SK-N-SH treated with all-trans-retinoic acid at 6 μM for 48 hours (cell line): ENCODE results near the gene SMIM13.

Source experiments
- ATAC-seq: fragments of 200-7000 bp; cut with Tn5 transposase; 3 replicates; pipeline ENCODE4 v1.9.1; 2020; ENCODE audit warnings: mild to moderate bottlenecking, moderate library complexity
- ARNTL ChIP-seq: fragments of 450-650 bp; formaldehyde crosslinking; IDR thresholded peaks from 2 replicates; pipeline ENCODE4 v1.5.0; 2020; ENCODE audit warnings: low read depth, mild to moderate bottlenecking, moderate library complexity, borderline replicate concordance
- BACH2 ChIP-seq: fragments of 250-450 bp; sonication (Bioruptor Pico); IDR thresholded peaks from 2 replicates; pipeline ENCODE4 v1.9.0; 2021; ENCODE audit warnings: mild to moderate bottlenecking, borderline replicate concordance
- CSDC2 ChIP-seq: fragments of 250-450 bp; sonication (Bioruptor Pico); IDR thresholded peaks from 2 replicates; pipeline ENCODE4 v1.5.0; 2020; ENCODE audit warnings: mild to moderate bottlenecking, moderate library complexity
- ESRRG ChIP-seq: fragments of 250-450 bp; sonication (Bioruptor Pico); IDR thresholded peaks from 2 replicates; pipeline ENCODE4 v1.6.1; 2021; ENCODE audit warnings: mild to moderate bottlenecking
- GLIS3 ChIP-seq: fragments of 250-450 bp; sonication (Bioruptor Pico); IDR thresholded peaks from 2 replicates; pipeline ENCODE4 v1.5.0; 2020; ENCODE audit warnings: mild to moderate bottlenecking, moderate library complexity
- OSR1 ChIP-seq: fragments of 250-450 bp; sonication (Bioruptor Pico); IDR thresholded peaks from 2 replicates; pipeline ENCODE4 v1.8.0; 2022; ENCODE audit warnings: moderate library complexity, mild to moderate bottlenecking, inconsistent platforms
- PPARA ChIP-seq: fragments of 250-450 bp; sonication (Bioruptor Pico); IDR thresholded peaks from 2 replicates; pipeline ENCODE4 v1.5.0; 2020; ENCODE audit warnings: mild to moderate bottlenecking, borderline replicate concordance
- SNAI2 ChIP-seq: fragments of 250-450 bp; sonication (Bioruptor Pico); IDR thresholded peaks from 2 replicates; pipeline ENCODE4 v1.5.0; 2020; ENCODE audit warnings: mild to moderate bottlenecking, moderate library complexity
- TOX ChIP-seq: fragments of 250-450 bp; sonication (Bioruptor Pico); IDR thresholded peaks from 2 replicates; pipeline ENCODE4 v1.8.0; 2021; ENCODE audit warnings: mild to moderate bottlenecking, moderate library complexity, borderline replicate concordance
- ZC3H10 ChIP-seq: fragments of 250-450 bp; sonication (Bioruptor Pico); IDR thresholded peaks from 2 replicates; pipeline ENCODE4 v1.5.1; 2021; ENCODE audit warnings: mild to moderate bottlenecking, moderate library complexity
- ZFP3 ChIP-seq: fragments of 250-450 bp; sonication (Bioruptor Pico); IDR thresholded peaks from 2 replicates; pipeline ENCODE4 v1.5.0; 2020; ENCODE audit warnings: mild to moderate bottlenecking, moderate library complexity
- ZNF8 ChIP-seq: fragments of 450-650 bp; formaldehyde crosslinking; IDR thresholded peaks from 2 replicates; pipeline ENCODE4 v1.5.0; 2020; ENCODE audit warnings: mild to moderate bottlenecking, moderate library complexity
- TF ChIP-seq, protein P1 (sequence below): fragments of 250-450 bp; sonication (Bioruptor Pico); IDR thresholded peaks from 2 replicates; pipeline ENCODE4 v1.5.0; 2020; ENCODE audit warnings: mild to moderate bottlenecking, moderate library complexity
- TF ChIP-seq, protein P2 (sequence below): fragments of 250-450 bp; sonication (Bioruptor Pico); IDR thresholded peaks from 2 replicates; pipeline ENCODE4 v1.8.0; 2020; ENCODE audit warnings: mild to moderate bottlenecking, moderate library complexity, borderline replicate concordance
- TF ChIP-seq, protein P3 (sequence below): fragments of 250-450 bp; sonication (Bioruptor Pico); IDR thresholded peaks from 2 replicates; pipeline ENCODE4 v1.8.0; 2021; ENCODE audit warnings: low read depth, mild to moderate bottlenecking, moderate library complexity, borderline replicate concordance
- TF ChIP-seq, protein P4 (sequence below): fragments of 250-450 bp; sonication (Bioruptor Pico); IDR thresholded peaks from 2 replicates; pipeline ENCODE4 v1.5.1; 2021; ENCODE audit warnings: mild to moderate bottlenecking, moderate library complexity

Gene SMIM13

DNA sequence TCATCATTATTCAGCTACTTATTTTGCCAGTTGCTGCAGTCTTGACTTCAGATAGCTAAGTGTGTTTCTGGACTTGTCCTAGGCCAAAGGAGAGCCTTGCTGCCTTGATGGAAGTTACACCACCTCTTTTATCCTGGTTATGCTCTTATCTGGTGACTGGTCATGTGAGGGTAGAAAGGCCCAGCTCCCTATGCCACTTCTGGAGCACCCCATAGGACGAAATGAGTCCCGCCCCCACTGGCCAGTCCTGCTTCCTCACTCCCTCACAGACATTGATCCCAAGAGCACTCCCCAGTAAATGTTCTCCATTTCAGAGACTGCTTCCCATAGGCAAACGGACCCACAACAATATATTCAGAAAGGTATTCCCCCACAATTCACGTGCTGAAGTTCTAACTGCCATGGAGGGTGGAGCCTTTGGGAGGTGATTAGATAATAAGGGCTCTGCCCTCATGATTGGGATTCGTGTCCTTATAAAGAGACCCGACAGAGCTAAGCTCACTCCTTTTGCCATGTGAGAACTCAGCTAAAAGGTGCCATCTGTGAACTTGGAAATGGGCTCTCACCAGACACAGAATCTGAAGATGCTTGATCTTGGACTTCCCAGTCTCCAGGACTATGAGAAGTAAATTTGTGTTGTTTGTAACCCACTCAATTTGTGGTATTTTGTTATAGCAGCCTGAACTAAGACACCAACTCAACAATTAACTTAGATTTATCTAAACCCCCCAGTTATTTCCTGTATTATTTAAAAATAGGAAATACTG, 28.0 kb upstream of the SMIM13 start:
- TF ChIP-seq ZC3H10 (CRISPR knock-in tag) (no peak), GLIS3 (CRISPR knock-in tag) (no peak), ZFP3 (CRISPR knock-in tag) (no peak), ESRRG (CRISPR knock-in tag) (no peak)
- ATAC-seq = no peak

DNA sequence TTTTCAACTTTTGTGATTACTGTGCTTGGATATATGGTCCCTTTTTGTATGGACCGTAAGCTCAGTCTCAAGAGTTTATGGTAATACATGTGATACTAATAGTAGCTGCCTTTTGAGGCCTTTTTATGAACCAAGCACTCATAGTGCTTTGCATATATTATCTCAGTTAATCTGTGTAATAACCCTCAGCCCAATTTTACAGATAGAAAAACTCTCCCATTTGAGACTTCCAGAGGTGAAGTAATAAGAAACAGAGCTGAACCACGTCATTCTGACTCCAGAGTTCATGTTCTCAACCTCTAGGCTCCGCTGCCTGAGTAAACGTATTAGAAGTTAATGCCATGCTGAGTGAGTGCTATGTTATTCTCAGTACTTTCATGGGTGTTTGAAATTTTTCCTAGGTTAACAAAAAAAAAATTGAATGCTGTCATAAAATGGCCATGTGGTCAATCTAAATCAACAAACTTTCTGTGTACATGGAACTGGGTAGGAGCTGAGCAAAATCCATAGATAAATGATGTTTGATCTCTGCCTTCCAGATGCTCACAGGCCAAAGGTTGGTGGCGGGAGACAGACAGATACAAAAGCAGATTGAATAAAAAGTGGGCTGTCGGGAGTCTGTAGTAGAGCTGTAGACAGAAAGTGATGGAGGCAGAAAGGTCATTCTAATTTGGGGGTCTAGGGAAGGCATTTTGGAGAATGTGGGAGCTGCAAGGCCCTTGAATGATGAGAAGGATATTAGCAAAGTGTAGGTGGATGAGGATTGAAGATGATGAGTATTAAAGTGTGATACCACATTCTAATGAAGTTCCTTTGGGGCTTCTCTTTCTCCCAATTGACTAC, 26.9 kb upstream of the SMIM13 start:
- TF ChIP-seq PPARA = no peak
- no peak for TF ChIP-seq ZC3H10 (CRISPR knock-in tag)
- no peak for TF ChIP-seq OSR1
- TF ChIP-seq ZNF8 = no peak
- TF ChIP-seq, protein P1, sequence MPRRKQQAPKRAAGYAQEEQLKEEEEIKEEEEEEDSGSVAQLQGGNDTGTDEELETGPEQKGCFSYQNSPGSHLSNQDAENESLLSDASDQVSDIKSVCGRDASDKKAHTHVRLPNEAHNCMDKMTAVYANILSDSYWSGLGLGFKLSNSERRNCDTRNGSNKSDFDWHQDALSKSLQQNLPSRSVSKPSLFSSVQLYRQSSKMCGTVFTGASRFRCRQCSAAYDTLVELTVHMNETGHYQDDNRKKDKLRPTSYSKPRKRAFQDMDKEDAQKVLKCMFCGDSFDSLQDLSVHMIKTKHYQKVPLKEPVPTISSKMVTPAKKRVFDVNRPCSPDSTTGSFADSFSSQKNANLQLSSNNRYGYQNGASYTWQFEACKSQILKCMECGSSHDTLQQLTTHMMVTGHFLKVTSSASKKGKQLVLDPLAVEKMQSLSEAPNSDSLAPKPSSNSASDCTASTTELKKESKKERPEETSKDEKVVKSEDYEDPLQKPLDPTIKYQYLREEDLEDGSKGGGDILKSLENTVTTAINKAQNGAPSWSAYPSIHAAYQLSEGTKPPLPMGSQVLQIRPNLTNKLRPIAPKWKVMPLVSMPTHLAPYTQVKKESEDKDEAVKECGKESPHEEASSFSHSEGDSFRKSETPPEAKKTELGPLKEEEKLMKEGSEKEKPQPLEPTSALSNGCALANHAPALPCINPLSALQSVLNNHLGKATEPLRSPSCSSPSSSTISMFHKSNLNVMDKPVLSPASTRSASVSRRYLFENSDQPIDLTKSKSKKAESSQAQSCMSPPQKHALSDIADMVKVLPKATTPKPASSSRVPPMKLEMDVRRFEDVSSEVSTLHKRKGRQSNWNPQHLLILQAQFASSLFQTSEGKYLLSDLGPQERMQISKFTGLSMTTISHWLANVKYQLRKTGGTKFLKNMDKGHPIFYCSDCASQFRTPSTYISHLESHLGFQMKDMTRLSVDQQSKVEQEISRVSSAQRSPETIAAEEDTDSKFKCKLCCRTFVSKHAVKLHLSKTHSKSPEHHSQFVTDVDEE (CRISPR knock-in tag) = no peak
- TF ChIP-seq, protein P2, sequence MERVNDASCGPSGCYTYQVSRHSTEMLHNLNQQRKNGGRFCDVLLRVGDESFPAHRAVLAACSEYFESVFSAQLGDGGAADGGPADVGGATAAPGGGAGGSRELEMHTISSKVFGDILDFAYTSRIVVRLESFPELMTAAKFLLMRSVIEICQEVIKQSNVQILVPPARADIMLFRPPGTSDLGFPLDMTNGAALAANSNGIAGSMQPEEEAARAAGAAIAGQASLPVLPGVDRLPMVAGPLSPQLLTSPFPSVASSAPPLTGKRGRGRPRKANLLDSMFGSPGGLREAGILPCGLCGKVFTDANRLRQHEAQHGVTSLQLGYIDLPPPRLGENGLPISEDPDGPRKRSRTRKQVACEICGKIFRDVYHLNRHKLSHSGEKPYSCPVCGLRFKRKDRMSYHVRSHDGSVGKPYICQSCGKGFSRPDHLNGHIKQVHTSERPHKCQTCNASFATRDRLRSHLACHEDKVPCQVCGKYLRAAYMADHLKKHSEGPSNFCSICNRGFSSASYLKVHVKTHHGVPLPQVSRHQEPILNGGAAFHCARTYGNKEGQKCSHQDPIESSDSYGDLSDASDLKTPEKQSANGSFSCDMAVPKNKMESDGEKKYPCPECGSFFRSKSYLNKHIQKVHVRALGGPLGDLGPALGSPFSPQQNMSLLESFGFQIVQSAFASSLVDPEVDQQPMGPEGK (CRISPR knock-in tag) = no peak
- no peak for ATAC-seq

DNA sequence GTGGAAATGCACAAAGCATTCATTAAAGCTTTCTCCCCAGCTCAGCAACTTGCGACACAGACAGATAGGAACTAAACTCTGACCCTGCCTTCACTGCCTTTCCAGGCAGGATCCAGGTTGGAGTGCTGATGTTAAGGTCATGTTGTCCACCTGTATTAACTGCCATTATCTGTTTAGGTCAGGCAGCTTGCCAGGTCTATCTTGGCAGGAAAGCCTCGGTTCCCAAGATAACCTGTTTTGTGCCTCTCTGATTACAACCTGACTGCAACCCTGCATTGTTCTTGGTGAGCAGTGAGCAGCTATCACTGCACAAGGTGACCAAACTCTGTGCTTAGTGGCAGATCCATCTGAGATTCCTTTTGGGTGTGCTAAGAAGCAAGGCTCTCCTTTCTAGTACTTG, 26.3 kb upstream of the SMIM13 start:
- TF ChIP-seq BACH2 = no peak
- no peak for TF ChIP-seq ZFP3 (CRISPR knock-in tag)
- no peak for TF ChIP-seq TOX (CRISPR knock-in tag)
- TF ChIP-seq, all 23 proteins: peak for 0
- ATAC-seq = no peak

DNA sequence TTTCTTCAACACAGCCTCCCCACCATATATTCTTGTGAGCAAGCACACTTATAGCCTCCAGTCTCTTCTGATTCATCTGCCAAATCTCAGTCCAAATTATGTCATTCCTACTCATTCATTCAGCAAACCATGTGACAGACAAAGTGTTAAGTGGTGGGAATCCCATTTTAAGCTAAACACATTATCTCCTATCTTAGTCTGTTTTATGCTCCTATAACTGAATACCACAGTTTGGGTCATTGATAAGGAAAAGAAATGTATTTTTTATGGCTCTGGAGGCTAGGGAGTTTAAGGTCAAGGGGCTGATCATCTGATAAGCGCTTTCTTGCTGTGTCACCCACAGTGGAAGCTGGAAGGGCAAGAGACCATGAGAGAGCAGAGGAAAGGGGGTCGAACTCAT, 23.9 kb upstream of the SMIM13 start:
- ATAC-seq = no peak
- TF ChIP-seq, protein P1 (CRISPR knock-in tag) = no peak
- TF ChIP-seq CSDC2 (CRISPR knock-in tag) = no peak
- TF ChIP-seq, protein P3, sequence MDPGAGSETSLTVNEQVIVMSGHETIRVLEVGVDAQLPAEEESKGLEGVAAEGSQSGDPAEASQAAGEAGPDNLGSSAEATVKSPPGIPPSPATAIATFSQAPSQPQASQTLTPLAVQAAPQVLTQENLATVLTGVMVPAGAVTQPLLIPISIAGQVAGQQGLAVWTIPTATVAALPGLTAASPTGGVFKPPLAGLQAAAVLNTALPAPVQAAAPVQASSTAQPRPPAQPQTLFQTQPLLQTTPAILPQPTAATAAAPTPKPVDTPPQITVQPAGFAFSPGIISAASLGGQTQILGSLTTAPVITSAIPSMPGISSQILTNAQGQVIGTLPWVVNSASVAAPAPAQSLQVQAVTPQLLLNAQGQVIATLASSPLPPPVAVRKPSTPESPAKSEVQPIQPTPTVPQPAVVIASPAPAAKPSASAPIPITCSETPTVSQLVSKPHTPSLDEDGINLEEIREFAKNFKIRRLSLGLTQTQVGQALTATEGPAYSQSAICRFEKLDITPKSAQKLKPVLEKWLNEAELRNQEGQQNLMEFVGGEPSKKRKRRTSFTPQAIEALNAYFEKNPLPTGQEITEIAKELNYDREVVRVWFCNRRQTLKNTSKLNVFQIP (CRISPR knock-in tag) = no peak
- TF ChIP-seq ARNTL (CRISPR knock-in tag) = no peak
- TF ChIP-seq ZC3H10 (CRISPR knock-in tag) = no peak
- TF ChIP-seq TOX (CRISPR knock-in tag) = no peak
- TF ChIP-seq BACH2 = no peak
- TF ChIP-seq ZFP3 (CRISPR knock-in tag) = no peak
- TF ChIP-seq, protein P4, sequence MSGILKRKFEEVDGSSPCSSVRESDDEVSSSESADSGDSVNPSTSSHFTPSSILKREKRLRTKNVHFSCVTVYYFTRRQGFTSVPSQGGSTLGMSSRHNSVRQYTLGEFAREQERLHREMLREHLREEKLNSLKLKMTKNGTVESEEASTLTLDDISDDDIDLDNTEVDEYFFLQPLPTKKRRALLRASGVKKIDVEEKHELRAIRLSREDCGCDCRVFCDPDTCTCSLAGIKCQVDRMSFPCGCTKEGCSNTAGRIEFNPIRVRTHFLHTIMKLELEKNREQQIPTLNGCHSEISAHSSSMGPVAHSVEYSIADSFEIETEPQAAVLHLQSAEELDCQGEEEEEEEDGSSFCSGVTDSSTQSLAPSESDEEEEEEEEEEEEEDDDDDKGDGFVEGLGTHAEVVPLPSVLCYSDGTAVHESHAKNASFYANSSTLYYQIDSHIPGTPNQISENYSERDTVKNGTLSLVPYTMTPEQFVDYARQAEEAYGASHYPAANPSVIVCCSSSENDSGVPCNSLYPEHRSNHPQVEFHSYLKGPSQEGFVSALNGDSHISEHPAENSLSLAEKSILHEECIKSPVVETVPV (CRISPR knock-in tag) = no peak
- no peak for TF ChIP-seq SNAI2 (CRISPR knock-in tag)
